NOMO-1 treated with dmso at 0.1 percent for 144 hours (cell line): ENCODE measurements around the gene CYBA.
"Not testable (repeated sequence)": the region's sequence is repeated elsewhere in the genome, so short reads cannot be mapped to it uniquely, and the experiment has no call there.

Experiments used
- DNase-seq: peaks from one replicate; lab custom pipeline; 2025; ENCODE audit not compliant: unreplicated experiment; lab: John Stamatoyannopoulos, UW

CYBA gene

GRCh38 chr16:88686439-88687253 lies 35.8 kb upstream of the CYBA start, which contains the start of gene SNAI3:
TSS of gene SNAI3 (minus strand) at chr16:88686507. CDS start at chr16:88686406, 101 bp downstream.
- DNase-seq, result peak; percentile 66

- DNase-seq, result no peak
Observed at GRCh38 chr16:88686062-88686438, 35.2 kb upstream of the CYBA start.

DNA sequence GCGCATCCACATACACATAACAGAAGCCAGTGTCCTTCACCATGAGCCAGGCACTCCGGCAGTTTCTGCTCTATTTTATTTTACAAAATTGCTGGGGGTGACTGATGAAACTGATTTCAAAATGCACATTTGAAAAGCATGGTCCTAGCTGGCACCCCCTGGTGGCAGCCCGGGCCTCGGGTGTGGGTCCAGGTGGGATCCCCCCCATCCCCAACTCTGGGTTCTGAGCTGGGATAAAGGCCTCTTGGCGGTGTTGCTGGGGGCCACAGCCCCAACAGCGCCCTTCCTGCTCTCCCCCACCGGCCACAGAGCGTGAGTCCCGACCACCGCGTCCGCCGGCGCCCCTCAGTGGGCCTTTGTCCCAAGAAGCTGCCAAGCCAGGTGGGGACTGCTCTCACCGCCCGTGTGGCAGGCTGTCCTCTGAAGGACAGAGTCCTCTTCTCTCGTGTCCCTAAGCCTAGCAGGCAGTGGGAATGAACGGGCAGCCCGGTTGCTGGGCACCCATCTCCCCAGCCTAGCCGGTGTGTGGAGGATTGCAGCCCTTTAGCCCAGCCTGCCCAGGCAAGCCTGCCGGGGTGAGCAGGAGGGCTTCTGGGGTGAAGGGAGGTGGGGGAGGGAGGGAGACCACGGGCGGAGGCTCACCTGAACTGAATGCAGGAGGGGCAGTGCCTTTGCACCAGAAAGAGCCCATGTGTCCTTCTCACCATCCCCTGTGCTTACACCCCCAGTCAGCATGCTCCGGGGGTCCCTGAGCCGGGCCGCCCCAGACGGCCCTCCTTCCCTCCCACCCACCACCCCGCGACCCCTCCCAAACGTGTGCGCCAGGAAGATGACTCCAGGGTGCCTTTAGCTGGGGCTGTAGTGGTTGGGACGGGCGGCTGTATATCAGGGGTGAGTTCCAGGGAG lies 34.6 kb upstream of the CYBA start:
- peak; percentile 60 for DNase-seq

- no peak for DNase-seq
Observed at GRCh38 chr16:88684569-88685155, 33.8 kb upstream of the CYBA start.

- peak; percentile 86 for DNase-seq
Observed at GRCh38 chr16:88681709-88682451, 31.0 kb upstream of the CYBA start.

GRCh38 chr16:88681084-88681680 lies 30.3 kb upstream of the CYBA start:
- peak; percentile 2 for DNase-seq

- DNase-seq, result no peak
Observed at GRCh38 chr16:88680554-88681083, 29.8 kb upstream of the CYBA start.

- DNase-seq, result no peak
Observed at GRCh38 chr16:88678224-88678979, 27.5 kb upstream of the CYBA start.

GRCh38 chr16:88677721-88678120 lies 26.9 kb upstream of the CYBA start:
- DNase-seq, result no peak

DNA sequence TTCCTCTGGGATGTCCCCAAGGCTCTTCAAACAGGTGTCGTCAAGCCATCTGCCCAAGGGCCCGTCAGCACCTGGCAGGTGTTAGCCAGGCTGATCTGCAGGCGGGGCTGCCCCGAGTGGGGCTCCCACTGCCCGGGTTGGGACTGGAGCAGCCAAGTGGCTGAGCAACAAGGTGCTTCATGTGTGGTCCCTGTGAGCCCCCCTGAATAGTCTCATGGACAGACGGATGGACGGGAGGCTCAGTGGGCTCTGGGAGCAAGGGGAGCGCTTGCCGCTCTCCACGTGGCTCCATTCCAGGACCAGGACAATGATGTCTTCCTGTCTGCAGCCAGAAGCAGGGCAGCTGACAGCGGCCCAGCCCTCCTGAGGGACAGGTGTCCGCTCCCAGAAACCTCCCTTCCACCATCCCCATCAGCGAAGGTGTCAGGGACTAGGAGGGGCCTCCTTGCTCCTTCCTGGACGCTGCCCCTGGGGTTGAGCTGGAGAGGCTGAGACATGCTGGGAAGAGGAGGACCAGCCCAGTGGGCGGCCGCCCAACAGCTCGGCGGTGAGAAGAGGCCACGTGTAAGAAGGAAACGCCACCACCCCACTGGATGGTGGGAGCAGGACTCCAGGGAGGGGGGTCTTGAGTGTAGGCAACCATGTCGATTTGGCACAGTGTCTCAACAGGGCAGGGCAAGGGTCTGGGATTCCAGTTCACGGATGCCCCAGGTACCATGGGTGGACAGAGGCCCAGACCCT lies 25.8 kb upstream of the CYBA start:
- no peak for DNase-seq

DNA sequence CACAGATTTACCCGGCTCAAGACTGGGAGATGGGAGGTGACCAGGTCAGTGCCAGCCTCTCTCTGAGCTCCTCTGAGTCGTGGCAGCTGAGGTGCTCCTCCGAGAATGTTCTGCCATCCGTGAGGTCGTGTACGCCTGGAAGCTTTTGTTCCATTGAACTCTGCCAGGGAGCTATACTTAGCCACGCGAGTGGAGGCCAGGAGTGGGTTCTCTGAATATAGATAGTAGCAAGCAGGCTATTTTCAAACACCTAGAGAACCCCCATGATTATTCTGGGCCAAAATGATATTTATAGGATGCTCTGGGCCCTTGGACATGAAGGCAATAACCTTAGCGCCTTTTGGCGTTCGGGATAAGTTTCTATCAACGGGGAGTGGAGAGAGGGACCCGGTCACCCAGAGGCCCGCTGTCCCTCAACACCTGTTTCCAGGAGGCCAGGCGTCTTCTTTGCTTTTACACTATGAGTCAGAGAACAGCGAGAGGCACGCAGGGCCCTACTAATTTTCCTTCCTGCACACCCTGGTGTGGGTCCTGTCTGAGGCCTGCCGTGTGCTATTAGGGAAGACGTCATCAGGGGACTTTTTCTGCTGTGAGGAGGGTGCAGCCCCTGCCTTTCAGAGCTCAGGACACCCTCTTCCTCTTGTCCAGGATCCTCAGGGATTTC lies 23.0 kb upstream of the CYBA start:
- no peak for DNase-seq

- DNase-seq, result no peak
Observed at GRCh38 chr16:88672776-88673175, 21.9 kb upstream of the CYBA start.

DNA sequence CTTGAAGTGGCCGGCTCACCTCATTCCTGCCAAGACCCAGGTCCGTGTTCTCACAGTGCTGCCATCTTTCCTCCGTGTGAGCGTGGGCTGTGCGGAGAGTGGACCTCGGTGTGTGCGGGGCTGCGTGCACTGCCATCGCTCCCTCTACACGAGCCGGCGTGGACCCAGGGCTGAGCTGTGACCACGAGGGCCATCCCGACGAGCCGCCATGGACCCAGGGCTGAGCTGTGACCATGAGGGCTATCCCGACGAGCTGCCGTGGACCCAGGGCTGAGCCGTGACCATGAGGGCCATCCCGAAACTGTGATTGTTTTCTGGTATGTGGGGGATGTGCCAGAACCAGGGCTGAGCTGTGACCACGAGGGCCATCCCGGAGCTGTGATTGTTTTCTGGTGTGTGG lies 21.0 kb upstream of the CYBA start:
- DNase-seq, result no peak

DNA sequence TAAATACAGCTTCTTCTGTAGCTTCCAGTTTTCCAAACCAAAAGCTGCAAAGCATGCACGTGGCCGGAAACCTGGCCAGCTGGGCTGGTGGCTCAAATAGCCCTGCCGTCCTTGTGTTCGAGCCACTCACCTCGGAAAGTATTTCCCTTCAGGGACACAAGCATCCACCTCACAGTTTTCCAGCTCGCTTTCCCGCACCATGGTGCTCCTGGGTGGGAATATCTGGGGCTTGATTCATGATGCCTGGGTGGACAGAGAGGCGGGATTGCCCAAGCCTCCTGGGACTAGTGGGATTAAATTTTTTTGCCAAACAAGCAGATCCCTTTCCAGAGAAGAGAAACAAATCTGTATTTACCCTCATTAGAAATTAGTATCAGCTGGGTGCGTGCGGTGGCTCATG lies 19.1 kb upstream of the CYBA start:
- no peak for DNase-seq

- DNase-seq, result not testable (repeated sequence)
Observed at GRCh38 chr16:88669493-88669892, 18.6 kb upstream of the CYBA start.

DNA sequence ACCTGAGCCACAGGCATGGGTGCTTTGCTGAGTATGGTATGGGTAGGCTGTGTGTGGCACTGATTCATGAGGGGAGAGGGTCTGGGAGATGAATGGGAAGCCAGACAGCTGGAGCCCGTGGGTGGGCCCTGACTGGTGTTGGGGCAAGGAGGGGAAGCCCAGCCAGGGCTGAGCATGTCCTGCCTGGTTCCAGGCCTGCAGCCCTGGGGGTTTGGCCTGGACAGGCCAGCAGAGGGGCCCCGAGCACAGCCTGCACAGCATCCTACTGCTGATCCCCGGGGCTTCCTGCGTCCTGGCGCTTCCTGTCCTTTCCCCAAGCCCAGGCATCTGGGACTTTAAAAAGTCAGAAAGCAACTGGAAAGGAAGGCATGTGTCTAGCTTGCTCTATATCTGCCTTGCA lies 16.6 kb upstream of the CYBA start:
- DNase-seq, result no peak

- DNase-seq, result no peak
Observed at GRCh38 chr16:88665570-88665969, 14.7 kb upstream of the CYBA start.

GRCh38 chr16:88665148-88665547 lies 14.3 kb upstream of the CYBA start:
- DNase-seq, result no peak
